NCI-H748 treated with DMSO at 0.1 percent for 48 hours (cell line): ENCODE results near the gene CCR1.

Experiments
- DNase-seq: peaks from one replicate; lab custom pipeline; 2025; lab: John Stamatoyannopoulos, UW

Gene CCR1

DNA sequence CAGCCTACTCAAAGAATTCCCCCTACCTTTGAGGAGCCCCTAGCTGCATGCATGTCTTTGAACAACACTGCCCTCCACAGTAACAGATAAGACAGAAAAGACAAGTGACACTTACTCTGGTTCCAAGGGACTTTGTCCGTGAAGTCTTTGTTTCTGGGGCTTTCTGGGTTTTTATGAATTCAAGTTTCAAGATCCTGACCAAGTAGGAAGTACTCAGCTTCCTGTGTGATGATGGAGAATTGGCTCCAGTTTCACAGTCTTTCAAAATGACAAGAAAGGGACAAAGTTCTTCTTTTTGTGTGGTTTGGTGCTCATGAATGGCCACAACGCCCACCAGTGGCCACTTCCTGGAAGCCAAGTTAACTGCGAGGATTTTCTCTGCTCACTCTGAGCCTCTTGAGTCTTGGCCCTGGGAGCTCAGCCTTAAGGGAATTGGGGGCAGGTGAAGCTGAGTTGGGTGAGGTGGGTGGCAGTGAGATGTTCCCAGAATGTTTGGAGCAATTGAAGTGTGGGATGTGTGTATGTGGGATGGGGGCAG is at the start of gene CCR1:
TSS of gene CCR1 (minus strand) at position 147 of the 538 bp plus-strand sequence. CDS start 4,000 bp downstream, outside the sequence.
- no peak for DNase-seq

DNA sequence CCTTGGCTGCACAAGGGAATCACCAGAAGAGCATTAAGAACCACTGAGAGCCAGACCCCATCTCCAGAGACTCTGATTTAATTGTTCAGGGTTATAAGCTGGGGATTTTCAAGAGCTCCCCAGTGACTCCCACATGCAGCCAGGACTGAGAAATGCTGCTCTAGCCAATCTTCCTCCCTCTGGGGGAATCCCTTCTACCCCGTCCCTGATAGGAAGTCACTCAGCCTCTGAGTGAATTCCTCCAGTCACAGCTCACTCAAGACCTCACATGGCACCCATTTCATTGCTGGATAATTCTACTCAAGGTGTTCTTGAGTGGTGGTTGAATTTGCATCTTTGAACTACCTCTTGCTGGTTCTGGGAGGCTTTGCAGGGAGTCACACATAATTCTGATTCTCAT is 44.9 kb upstream of the CCR1 start:
- no peak for DNase-seq

DNA sequence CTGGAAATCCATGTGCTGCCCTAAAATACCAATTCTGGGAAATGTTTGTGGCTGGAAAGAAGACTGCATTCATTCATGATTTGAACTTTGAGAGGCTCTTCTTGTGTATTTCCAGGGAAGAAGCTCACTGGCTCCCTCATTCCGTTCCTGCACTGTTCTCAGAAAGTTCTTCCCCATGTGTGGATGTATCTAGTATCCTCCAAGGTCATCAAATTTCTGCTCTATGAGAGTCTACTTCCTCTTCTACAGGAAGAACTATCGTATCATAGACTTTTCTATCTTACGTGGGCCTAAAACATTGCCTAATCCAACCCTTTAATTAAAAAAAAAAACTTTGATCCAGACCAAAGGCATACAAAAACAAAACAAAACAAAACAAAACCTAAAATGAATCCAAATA is 37.0 kb upstream of the CCR1 start:
- DNase-seq, result no peak

DNA sequence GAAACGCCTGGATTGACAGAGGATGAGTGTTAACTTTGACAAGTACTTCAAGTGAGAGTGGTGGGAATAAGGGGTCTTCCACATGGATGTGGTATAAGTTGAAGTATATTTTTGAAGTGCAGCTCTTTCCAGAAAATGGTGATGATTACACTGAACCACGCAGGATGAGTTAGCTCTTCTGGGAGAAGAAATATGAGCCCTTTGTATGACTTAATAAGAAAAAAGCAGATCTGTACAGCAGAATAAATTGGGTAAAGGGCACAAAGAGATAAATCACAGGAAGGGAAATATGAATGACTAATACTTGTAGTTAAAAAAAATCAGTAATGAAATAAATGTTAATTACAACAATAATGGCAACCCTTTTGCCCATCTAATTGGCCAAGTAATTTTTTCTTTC is 35.4 kb upstream of the CCR1 start:
- no peak for DNase-seq

DNA sequence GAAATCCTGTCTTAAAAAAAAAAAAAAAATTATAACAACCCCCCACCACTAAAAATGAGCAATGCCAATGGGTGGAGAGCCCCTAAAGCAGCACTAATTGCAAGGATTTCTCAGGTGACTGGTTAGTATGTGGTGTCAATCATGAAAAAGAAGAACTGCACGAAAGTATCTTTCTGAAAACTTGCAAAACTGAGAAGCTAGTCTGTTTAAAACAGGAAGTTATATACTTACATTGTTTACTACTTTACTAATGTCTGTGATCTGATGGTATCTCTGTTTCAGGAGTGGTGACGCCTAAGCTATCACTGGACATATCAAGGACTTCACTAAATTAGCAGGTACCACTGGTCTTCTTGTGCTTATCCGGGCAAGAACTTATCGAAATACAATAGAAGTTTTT is 34.0 kb upstream of the CCR1 start, which contains the start of gene CCR3:
TSS of gene CCR3 (plus strand) at position 341 of the 400 bp plus-strand sequence. CDS start 22,699 bp downstream, outside the sequence.
- DNase-seq, result no peak

DNA sequence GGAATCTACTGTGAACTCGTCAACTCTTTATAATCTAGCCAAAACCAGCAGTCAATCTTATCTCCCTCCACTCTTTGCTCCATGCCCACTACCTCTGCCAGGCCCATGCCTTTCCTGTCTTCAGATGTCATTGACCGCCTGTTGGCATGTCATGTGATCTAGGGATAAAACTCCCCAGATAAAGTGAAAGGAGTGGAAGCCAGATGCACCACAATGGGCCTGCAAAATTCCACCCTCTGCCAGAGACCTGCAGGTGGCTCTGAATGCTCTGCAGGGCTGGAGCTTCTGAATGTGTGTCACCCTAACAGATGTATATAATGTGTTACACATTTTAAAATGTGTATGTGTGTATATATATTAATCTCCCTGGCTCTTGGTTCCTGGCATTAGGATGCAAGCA is 31.8 kb upstream of the CCR1 start:
- DNase-seq, result no peak

DNA sequence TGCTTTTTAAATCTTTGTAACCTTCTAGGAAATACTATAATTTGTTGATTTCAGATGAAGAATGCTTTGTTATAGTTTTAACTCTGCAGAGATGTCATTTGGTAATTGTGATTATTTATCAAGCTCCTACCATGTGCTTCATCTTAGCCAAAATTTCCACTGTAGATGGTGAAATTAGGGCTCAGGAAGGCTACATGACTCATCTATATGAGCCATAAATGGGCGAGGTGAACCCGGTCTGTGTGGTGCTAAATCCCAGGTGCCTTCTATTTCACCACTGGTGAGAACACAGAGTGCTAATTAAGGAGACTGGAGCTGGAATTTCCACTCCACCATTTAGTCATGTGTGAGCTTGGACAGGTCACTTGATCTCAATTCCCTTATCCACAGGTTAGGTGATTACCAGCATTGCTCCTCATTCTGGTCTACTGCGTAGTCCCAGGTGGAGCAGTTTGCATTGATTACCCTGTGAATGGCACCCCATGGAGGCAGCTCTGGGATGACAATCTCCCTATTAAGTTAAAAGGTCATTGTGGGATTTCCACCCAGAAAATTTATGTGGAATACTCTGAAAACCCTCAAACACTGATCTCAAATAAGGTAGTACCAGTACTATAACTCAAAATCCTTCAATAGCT is 31.3 kb upstream of the CCR1 start:
- no peak for DNase-seq

DNA sequence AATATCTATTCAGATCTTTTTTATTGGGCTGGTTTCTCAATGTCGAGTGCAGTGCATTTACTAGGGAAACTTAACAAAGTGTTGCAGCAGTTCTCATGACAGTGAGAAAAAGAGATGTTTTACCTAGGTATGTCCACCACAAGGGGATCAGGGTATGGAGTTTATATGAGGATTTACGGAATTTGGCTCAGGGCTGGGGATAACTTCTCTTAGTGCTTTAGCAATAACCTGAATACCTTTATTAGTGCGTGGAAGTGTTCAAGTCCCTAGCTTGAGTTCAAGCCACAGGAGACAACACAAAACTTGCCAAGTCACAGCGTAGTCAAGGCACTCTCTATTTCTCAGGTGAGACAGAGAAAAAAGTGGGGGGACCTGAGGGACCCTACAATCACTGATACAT is 30.3 kb upstream of the CCR1 start:
- DNase-seq, result no peak

DNA sequence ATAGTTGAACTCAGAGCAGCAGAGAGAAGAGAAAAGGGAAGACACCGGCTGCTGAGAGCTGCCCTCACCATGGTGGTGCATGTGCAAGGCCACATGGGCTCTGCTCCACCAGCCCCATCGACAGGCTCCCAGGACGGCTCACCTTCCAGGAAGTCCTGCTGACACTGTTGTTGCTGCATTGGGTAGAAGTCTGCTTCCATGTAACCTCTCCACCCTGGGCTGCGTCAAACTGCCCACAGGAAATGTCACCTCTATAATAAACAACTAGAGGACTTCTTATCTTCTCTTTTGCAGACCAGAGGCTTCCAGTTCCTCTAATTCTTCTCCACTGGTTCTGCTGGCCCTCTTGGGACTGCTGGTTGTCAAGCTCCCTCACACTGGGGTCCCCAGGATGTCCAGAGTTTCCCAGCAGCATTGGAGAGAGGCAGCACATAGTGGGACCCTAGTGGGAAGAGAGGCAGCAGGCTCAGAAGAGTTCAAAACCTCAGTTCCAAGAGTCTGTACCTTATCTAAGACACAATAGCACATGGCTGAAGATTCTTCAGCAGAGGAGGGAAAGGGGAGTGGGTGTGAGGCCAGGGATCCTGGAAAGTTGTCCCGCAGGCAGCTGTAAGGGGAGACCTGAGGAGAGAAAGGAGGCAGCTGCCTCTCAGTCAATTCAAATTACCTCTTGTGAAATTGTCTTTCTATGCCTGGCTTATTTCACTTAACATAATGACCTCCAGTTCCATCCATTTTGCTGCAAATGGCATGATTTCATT is 28.4 kb upstream of the CCR1 start:
- DNase-seq, result no peak

DNA sequence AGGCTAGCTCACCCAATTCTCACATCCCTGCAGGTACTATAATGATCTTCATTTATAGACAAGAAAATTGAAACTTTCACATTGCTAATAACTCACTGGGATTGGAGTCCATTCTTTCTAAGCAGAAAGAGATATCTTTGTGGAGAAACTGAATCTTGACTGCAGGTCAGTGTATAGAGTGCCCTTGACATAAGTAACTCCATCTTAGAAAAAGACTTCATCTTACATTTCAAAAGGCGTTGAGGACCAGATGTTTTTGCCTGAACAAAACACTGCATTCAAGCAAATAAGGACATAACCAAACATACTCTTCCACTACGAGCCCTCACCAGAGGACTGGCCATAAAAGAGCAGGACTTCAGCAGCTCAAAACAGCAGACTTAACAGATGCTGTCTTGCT is 27.3 kb upstream of the CCR1 start:
- DNase-seq, result no peak

DNA sequence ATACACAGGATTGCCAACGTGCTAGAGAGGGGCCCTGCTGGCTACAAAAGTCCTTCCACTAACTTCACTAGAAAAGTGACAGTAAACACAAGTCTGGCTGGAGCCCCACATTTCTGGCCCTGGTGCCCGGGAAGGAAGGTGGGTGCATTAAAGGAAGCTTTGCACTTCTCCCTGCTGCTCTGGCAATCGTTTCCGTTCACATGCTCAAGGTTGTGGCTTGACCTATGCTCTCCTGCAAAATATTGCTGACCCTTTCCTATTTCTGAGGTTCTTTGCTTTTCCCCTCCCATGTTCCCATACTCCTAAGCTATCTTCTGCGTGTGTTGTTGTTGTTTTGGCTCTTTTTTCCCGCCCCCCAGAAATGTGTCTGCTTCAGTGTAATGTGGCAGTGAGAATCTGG is 25.1 kb upstream of the CCR1 start:
- DNase-seq, result no peak

DNA sequence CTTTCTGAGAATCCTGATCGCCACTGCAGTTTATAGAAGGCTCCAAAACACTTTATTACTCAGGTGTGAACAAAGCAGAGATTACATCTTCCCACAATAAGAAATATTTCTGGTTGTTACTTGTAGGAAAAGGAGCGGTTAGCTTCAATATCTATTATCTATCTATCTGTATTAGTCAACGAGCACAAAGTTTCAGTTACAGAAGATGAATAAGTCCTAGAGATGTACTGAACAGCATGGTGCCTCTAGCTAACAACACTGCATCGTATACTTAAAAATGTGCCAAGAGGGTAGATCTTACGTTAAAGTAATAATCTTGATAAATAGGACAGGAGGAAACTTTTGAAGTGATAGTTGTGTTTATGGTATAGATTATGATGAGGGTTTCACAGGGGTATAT is 23.2 kb upstream of the CCR1 start:
- DNase-seq, result no peak

DNA sequence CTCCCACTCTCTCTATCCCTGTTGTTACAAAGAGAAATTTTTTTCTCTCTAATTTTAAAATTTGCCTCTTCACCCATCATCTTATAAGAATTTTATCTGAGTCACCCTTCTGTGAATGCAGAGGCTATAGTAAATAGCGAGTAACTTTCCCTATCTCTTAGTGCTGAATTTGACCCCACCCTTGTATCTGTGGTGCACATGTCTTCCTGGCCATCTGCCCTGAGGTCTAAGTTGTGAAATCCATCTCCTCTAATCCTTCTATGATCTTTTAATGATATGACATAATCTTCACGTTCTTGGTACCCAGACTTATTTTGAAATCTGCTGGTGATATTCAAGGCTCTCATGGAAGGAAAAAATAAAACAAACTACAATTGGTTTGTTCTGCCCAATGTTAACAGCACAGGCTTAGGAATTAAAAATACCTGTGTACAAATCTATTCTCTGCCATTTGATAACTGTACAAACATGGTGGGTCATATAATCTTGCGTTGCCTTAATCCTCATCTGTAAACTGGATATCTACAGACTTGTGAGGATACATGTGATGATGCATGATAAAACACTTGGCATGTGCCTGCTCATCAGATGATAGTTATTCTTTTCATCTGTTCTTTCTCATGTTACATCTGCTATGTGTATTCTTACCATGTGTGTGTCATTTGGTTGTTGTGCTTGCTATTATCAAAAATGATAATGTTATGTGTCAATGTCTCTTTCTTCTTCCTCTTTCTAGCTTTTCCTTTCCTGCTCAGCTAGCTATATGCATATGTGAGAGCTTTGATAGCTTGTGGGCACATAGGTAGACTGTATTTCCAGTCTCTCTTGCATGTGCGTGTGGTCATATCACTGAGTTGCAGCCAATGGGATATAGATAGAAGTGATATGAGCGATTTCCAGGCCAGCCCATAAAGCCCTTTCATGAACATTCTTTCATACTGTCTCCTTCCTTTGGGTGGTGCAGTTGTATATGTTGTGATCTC is 20.4 kb upstream of the CCR1 start:
- DNase-seq, result no peak

DNA sequence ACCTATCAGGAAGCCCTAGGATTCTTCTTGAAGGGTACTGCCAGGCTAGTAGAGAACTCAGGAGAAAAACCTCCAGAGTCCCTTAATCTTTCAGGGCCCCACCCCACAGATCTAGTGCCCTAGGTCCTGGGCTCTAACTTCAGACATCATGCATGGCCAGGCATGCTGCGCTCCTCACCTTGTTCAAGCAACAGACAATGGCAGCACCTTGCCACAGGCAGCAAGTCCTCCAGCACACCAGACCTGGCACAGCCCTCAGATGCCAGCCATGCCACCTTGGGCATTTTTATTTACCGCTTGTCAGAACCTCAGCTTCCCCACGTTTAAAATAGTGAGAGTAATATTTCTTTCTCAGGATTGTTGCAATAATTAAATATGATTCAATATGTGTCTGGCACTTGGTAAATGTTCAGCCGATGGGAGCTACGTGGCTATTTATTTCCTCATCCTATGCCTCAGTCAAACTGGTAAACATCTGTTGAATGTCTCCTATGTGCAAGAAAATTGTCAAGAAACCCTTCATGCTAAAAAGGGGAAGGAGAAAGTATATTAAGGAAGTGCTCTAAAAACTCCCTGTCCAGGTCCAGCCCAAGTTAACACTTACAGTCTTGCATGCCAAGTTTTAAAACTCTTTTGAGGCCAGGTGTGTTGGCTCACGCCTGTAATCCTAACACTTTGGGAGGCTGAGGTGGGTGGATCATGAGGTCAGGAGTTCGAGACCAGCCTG is 14.5 kb upstream of the CCR1 start:
- DNase-seq, result no peak

DNA sequence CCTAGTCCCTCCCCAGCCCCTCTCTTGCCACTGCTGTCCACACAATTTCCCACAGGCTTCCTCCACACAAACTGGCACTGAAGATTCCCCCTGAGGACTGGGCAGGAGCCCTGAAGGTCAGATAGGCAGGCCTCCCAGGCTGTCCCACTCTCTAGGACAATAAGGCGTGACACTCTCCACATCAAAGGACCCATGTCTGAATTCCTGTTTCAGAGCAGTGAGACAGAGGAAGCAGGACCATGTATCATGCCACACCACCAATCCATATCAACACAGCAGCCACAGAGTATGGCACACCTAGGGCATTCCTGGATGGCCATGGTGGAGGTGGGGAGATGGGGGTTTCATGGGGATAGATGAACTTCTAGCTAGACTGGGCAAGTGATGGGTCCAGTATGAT is 13.8 kb upstream of the CCR1 start:
- DNase-seq, result no peak

DNA sequence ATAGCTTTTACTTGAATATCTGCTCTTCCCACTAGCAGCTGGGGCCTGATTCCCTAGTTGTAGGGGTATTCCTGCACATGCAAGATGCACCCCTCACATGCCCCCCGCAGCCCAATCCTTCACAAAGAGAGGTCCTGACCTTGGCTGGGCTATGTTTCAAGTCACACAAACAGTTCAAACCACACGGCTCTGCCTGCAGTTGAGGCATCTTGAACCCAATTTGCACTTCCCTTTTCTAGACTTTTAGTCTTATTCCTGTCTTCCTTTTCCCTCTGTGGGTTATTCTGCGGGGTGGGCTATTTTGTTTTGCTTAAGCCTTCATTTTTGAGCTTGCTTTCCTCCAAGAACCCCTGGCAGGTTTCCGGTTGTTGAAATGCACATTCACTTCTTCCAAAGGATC is 13.3 kb upstream of the CCR1 start:
- DNase-seq, result no peak

DNA sequence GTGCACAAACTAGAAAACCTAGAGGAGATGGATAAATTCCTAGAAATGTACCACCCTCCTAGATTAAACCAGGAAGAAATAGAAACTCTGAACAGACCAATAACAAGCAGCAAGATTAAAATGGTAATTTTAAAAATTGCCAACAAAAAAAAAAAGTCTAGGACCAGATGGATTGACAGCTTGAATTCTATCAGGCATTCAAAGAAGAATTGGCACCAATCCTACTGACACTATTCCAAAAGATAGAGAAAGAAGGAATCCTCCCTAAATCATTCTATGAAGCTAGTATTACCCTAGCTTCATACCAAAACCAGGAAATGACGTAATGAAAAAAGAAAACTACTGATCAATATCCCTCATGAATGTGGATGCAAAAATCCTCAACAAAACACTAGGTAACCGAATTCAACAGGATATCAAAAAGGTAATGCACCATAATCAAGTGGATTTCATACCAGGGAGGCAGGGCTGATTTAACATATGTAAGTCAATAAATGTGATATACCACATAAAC is 10.1 kb upstream of the CCR1 start:
- no peak for DNase-seq

DNA sequence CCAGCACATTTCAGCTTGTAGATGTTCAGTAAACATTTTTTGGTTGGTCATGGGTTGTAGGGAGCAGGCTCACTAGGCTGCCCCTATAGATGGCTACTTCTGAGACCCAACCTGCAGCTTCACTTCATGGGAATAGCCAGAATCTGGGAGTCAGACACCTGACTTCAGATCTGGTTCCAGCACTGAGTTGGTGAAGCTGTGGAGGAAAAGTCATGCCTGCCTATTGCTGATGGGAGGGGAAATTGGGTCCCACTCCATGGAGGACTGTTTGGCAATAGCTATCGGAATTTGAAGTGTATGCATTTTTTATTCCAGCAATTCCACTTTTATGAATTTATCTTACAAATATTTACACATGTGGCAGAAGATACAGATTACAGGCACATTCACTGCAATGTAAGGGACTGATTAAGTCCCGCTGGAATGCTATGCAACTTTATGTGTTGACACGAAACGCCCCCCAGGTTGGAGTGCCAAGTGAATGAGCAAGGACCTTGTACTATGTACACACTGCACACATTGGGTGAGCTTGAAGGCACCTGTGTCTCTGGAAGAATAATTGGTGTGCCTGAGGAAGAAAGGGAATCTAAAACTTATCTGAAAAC is 7.8 kb upstream of the CCR1 start:
- DNase-seq, result no peak

DNA sequence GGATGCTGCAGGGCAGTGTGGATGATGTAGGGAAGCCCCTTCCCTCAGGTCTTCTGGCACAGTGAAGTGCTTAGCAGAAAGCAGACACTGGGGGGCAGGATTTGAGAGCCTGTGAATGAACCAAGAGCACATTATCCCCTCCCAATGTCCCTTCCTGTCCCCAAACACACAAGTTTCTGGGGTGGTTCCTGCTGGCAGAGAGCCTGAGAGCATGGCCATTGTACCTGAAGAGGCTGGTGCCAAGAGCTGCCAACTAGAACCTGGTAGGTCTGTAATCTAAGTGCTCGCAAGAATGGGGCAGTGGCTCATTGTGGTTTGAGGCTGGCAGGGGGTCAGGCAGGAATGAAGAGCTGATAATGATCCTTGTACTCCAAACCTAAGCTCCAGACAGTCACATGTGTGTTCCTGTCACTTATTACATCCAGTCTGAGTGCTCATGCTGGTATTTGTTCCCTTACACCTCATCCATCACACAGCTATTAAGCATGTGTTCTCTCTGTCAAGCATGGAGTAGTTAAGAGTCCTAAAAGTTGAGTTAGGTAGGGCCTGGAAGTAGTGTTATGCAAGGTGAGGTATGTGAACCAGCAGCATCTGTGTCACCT is 6.7 kb upstream of the CCR1 start:
- no peak for DNase-seq

DNA sequence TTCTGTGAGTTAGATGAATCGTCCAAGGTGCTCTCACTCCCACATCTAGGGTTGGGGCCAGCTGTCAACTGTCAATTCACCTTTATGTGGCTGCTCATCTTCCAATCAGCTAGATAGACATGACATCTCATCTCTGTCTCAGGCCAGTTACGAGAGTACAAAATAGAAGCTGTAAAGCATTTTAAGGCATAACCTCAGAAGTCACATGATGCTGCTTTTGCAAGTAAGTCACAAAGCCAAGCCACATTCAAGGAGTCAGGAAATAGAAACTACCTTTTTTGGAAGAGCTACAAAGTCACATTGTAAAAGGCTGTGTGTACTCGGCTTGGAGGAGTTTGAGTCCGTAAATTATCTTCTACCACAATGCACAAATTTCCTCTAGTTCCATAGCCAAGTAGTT is 5.1 kb upstream of the CCR1 start:
- no peak for DNase-seq

DNA sequence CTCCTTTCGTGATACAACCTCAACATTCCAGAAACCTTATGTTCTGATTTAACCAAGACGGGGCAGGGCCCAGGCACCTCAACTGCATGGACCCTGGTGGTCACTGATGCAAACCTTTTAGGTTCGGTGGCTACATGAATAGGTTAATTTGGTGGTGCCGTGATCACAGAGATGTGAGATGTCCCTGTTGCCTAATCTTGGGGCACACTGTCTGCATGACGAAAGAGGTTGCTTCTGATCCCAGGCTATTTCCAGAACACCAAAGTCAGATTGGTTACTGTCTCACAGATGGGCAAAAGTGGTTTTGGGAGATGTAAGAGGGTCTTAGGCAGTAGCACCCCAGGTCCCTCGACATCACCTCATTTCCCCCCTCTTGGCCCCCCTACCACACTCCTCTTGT is 4.0 kb upstream of the CCR1 start:
- no peak for DNase-seq
